ENCODE results near the gene B3GAT1.

B3GAT1 gene

DNA sequence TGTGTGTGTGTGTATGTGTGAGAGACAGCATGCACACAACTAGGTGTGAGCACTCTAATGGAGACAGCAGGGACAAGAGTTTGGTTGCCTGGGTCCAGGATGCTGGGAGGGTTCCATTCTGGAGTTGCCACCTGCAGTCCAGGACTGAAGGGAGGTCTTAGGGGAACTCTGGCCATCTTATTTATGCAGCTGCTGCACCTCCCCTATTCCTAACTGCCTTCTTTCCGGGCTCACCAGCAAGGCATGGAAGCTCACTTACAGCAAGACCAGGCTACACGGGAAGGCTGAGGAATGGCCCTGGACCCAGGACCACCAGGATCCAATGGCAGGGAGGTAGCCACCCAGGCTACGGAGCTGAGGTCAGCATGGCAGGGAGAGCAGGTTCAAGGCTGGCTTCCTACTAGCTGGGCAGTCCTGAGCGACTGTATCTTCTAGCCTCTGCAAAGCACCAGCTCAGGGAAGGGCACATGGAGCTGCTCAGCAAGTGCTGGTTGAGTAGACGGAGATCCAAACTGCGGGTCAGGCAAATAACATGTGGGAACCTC lies 42.2 kb upstream of the B3GAT1 start:
- no peak for TF ChIP-seq ZFX (IDR thresholded peaks at IDR 0.05; ENCODE audit: borderline replicate concordance)
- TF ChIP-seq, protein P1, sequence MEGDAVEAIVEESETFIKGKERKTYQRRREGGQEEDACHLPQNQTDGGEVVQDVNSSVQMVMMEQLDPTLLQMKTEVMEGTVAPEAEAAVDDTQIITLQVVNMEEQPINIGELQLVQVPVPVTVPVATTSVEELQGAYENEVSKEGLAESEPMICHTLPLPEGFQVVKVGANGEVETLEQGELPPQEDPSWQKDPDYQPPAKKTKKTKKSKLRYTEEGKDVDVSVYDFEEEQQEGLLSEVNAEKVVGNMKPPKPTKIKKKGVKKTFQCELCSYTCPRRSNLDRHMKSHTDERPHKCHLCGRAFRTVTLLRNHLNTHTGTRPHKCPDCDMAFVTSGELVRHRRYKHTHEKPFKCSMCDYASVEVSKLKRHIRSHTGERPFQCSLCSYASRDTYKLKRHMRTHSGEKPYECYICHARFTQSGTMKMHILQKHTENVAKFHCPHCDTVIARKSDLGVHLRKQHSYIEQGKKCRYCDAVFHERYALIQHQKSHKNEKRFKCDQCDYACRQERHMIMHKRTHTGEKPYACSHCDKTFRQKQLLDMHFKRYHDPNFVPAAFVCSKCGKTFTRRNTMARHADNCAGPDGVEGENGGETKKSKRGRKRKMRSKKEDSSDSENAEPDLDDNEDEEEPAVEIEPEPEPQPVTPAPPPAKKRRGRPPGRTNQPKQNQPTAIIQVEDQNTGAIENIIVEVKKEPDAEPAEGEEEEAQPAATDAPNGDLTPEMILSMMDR (IDR thresholded peaks at IDR 0.05) = no peak
- H3K27ac ChIP-seq = no peak overlapping the region

DNA sequence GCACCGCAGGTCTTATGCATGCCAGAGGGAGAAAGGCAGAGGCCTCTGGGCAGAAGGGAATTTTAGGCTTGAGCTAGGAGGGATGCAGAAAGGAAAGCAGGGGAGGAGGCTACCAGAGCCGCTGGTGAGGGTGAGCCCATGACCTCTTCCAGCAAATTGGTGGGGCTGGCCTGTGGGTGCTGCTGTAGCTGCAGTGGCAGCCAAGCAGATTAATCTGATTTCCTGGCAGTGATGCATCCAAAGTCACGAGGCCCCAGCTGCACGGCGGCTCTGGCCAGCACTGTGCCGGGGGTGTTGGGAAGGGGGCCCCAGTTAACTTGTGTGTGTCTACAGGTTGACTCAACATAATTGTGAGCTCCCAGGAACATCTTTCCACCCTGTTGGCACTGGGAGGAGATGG lies 41.4 kb upstream of the B3GAT1 start:
- TF ChIP-seq, protein P1 (IDR thresholded peaks at IDR 0.05) = no peak
- no peak for TF ChIP-seq ZFX (IDR thresholded peaks at IDR 0.05; ENCODE audit: borderline replicate concordance)
- no peak overlapping the region for H3K27ac ChIP-seq

DNA sequence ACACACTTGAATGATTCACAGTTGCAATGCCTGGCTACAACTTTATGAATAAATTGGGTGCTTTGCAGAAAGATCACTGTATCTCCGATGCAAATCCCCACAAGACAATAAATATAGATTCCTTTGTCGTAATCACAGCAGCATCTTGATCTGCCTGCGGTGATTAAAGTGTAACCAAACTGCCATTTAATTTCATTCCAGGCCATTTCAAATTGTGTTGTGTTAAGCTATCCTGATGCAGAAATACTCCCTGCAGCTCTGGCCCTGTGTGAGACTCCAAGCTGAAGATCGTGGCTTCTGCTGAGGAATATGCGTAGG lies 40.8 kb upstream of the B3GAT1 start:
- TF ChIP-seq, protein P1 (IDR thresholded peaks at IDR 0.05) = no peak
- TF ChIP-seq ZFX (IDR thresholded peaks at IDR 0.05; ENCODE audit: borderline replicate concordance) = no peak
- no peak overlapping the region for H3K27ac ChIP-seq

DNA sequence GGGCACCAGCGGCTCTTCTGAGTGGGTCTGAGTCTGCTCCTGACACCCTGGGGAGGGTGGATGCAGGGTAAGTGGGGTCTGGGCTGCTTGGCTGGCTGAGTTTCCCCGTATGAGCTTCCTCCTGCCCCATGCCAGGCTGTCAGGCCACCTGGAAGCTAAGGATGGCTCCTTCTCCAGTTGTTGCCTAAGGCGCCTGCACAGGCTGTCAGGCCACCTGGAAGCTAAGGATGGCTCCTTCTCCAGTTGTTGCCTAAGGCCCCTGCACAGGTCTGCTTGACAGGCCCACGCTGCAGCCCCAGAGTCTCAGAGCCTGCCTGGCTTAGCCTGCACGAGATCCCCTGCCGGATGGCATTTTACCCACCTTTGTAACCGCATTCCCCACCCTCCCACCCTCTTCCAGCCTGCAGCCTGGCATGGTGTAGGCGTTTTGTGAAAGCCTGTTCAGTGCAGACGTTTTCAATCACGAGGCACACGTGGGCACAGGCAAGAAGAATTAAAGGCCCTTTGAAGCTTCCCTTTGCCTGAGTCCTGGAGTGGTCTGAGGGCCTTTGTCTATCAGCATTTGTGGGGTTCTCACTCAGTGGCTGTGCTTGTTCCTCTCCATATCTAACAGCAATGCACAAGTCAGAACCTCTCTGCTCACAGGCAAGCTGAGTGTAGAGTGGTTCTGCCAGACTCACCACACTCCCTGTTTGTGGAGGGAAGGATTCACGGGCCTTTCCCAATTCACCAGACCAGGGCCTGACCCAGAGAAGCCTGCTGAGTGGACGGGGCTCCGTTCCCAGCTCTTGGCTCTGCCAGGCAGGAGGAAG lies 40.2 kb upstream of the B3GAT1 start:
- H3K27ac ChIP-seq = no peak overlapping the region
- TF ChIP-seq, protein P1 (IDR thresholded peaks at IDR 0.05) = no peak

DNA sequence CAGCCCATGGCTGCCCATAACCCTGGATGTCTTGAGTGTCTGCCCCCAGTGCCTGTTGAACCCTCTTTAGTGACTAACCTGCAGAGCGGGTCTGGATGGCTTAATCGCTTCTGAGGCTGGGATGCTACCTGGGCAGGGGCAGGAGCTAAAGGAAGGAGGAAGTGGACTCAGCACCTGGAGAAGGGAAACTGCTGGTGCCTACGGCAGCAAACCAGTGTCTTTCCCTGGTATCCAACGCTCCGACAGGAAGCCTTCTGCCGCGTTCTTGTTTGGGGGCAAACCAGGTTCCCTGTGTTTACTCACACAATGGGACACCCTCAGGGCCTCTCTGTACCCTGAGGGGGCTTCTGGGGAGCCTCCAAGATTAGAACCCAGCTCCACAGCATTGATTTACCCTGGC lies 38.1 kb upstream of the B3GAT1 start:
- no peak overlapping the region for H3K27ac ChIP-seq
- TF ChIP-seq ZFX (IDR thresholded peaks at IDR 0.05; ENCODE audit: borderline replicate concordance) = no peak
- TF ChIP-seq, protein P1 (IDR thresholded peaks at IDR 0.05) = no peak

DNA sequence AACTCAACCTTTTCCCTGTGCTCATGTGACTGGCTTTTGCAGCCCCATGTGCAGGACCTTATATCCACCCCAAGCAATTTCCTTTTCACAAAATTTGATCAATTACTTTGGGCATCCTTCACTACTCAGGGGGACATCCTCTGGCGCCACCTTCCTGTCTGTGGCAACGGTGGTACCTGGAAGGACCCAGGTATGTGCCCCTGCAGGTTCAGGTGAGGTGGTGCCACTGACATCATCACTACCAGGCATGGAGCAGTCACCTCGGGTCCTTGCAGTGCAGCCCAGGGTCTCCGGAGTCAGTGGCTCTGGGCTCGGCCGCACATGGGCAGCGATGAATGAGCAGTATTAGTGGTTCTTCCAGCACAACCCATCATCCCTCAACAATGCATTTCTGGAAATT lies 37.7 kb upstream of the B3GAT1 start:
- no peak for TF ChIP-seq ZFX (IDR thresholded peaks at IDR 0.05; ENCODE audit: borderline replicate concordance)
- TF ChIP-seq, protein P1 (IDR thresholded peaks at IDR 0.05) = no peak
- H3K27ac ChIP-seq = no peak overlapping the region

DNA sequence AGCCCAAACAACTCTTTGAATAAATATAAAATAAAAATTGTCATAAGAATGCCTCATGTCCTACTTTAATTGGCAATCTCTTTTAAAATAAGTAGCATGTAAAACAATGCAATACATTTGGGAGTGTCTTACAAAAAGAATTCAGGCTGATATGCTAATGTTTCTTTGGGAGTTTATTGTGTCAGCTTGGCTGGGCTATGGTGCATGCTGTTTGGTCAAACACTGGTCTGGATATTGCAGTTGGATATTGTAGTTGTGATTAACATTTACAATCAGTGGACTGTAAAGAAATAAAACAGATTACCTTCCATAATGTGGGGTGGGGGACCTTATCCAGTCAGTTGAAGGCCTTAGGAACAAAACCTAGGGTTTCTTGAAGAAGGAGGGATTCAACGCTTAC lies 37.0 kb upstream of the B3GAT1 start:
- TF ChIP-seq, protein P1 (IDR thresholded peaks at IDR 0.05) = no peak
- no peak for TF ChIP-seq ZFX (IDR thresholded peaks at IDR 0.05; ENCODE audit: borderline replicate concordance)
- H3K27ac ChIP-seq = no peak overlapping the region
